Colonic mucosa (tissue), 4 donors: ENCODE data around the gene NFS1. TPM values are rescaled to one million over a fixed set of nuclear protein-coding genes. Genes with fewer than 3 reads are reported as not detected.

ENCODE experiments used
- DNase-seq: peaks from one replicate; pipeline ENCODE4 v3.0.0-alpha.2; 2020
- H3K27ac ChIP-seq: fragments of 200-600 bp; one replicate; pipeline ENCODE4 v1.8.0; 2021
- H3K27me3 ChIP-seq: fragments of 200-600 bp; one replicate; pipeline ENCODE4 v1.8.0; 2021
- H3K36me3 ChIP-seq: fragments of 200-600 bp; one replicate; pipeline ENCODE4 v1.8.0; 2021
- H3K4me1 ChIP-seq: fragments of 200-600 bp; one replicate; pipeline ENCODE4 v1.8.0; 2021; ENCODE audit warnings: mild to moderate bottlenecking
- H3K4me3 ChIP-seq: fragments of 200-600 bp; one replicate; pipeline ENCODE4 v1.8.0; 2021
- H3K9ac ChIP-seq, 2 donors: one replicate each; pipeline ENCODE4 v1.7.0; 2013; ENCODE audit warnings: control low read depth in 2 of 2, low read depth in 2 of 2, low read length in 2 of 2
- H3K9me3 ChIP-seq: fragments of 200-600 bp; one replicate; pipeline ENCODE4 v1.8.0; 2021
- CTCF ChIP-seq: fragments of 200-600 bp; IDR thresholded peaks from one replicate; pipeline ENCODE4 v1.8.0; 2022; ENCODE audit warnings: antibody characterized with exemption, mild to moderate bottlenecking
- intact Hi-C: fragments of 100-400 bp; cut with DNase I; formaldehyde crosslinking; loops from one replicate; pipeline ENCODE4 v1.14.1; 2022
- total RNA-seq, 2 donors: library from RNA; stranded (reverse); fragmentation: NEBNext Ultra II Directional in 1 of 2; extraction: Animal tissue kit (Norgen Biotek cat#: 25700) in 1 of 2; gene quantifications; one replicate each; pipeline ENCODE4 v1.2.1, GENCODE V29; 2021
- donor health status: healthy.
- donor health status: DM: no; HTN: no; CAD: no.
- donor health status: DM: no; HTN: no; CAD: no.

Gene NFS1
- total RNA-seq, 2 donors from 2014 or later = 42.0 to 45.1 TPM

GRCh38 chr20:35640724-35641123 is 58.4 kb downstream of the NFS1 start:
- intact Hi-C loops = no loop called here
- Histone ChIP-seq H3K36me3 (no peaks in the 10 kb centered on the region), H3K9ac (no peak overlapping the region), H3K4me1 (no peaks in the 10 kb centered on the region), H3K9me3 (no peaks in the 10 kb centered on the region), H3K4me3 (no peak overlapping the region), H3K27ac (no peak overlapping the region), H3K27me3 (no peaks in the 10 kb centered on the region)
- no peak for TF ChIP-seq CTCF
- no peak for DNase-seq

- intact Hi-C loops = no loop called here
- Histone ChIP-seq H3K9me3 (no peaks in the 10 kb centered on the region), H3K27ac (no peak overlapping the region), H3K36me3 (no peaks in the 10 kb centered on the region), H3K4me3 (no peak overlapping the region), H3K9ac (no peak overlapping the region), H3K27me3 (no peaks in the 10 kb centered on the region), H3K4me1 (no peaks in the 10 kb centered on the region)
- no peak for DNase-seq
- no peak for TF ChIP-seq CTCF
These were observed 60.4 kb downstream of the NFS1 start for GRCh38 chr20:35638751-35639150.

GRCh38 chr20:35637276-35637675 is 61.9 kb downstream of the NFS1 start:
- intact Hi-C loops = no loop called here
- Histone ChIP-seq H3K4me3 (no peak overlapping the region), H3K27me3 (no peaks in the 10 kb centered on the region), H3K36me3 (no peaks in the 10 kb centered on the region), H3K27ac (no peak overlapping the region), H3K9me3 (no peaks in the 10 kb centered on the region), H3K4me1 (no peaks in the 10 kb centered on the region), H3K9ac (no peak overlapping the region)
- no peak for TF ChIP-seq CTCF
- no peak for DNase-seq

- no peak overlapping the region for H3K9ac ChIP-seq
- no peaks in the 10 kb centered on the region for H3K4me1 ChIP-seq
- H3K4me3 ChIP-seq = no peak overlapping the region
- H3K27me3 ChIP-seq = no peaks in the 10 kb centered on the region
- peaks cover 4% of the 10 kb centered on the region for H3K36me3 ChIP-seq
- H3K27ac ChIP-seq = no peak overlapping the region
- intact Hi-C loops = no loop called here
- no peak for DNase-seq
- H3K9me3 ChIP-seq = no peaks in the 10 kb centered on the region
- TF ChIP-seq CTCF = no peak
These were observed 63.1 kb downstream of the NFS1 start for GRCh38 chr20:35636095-35636494.

GRCh38 chr20:35635652-35636051 is 63.5 kb downstream of the NFS1 start:
- Histone ChIP-seq H3K9me3 (no peaks in the 10 kb centered on the region), H3K36me3 (peaks cover 8% of the 10 kb centered on the region), H3K4me1 (no peaks in the 10 kb centered on the region), H3K4me3 (no peak overlapping the region), H3K27me3 (no peaks in the 10 kb centered on the region), H3K27ac (no peak overlapping the region), H3K9ac (no peak overlapping the region)
- TF ChIP-seq CTCF = no peak
- intact Hi-C loops = no loop called here
- DNase-seq = no peak
